Measurements from ENCODE around the gene CALHM3.
A peak's percentile ranks its signal among the peaks of the same experiment; 100 is the strongest.

CALHM3 gene

GRCh38 chr10:103451091-103451813 lies 27.8 kb downstream of the CALHM3 start:
- Histone ChIP-seq H3K9me3 (ENCODE audit: low read length) (no peaks in the 10 kb centered on the region), H3K9ac (ENCODE audit: low read length) (no peak overlapping the region; the same call in 1 of the 2 replicates), H3K27me3 (ENCODE audit: insufficient read depth, low read length) (no peaks in the 10 kb centered on the region), H3K79me2 (ENCODE audit: insufficient read depth, low read length) (no peaks in the 10 kb centered on the region), H3K4me2 (ENCODE audit: low read length) (peak overlapping the region; percentile 61; the same call in 1 of the 2 replicates), H3K4me1 (ENCODE audit: insufficient read depth, low read length, severe bottlenecking) (peaks cover 11% of the 10 kb centered on the region), H3K4me3 (ENCODE audit: low read depth, low read length, poor library complexity, severe bottlenecking) (peak overlapping the region; percentile 49), H3K36me3 (ENCODE audit: insufficient read depth, low read length) (peaks cover 27% of the 10 kb centered on the region), H2AFZ (ENCODE audit: low read length) (no peak overlapping the region), H3K27ac (ENCODE audit: low read depth, low read length, poor library complexity, severe bottlenecking) (no peak overlapping the region), H3F3A (ENCODE audit: insufficient read depth, low read length) (no peaks in the 10 kb centered on the region; the same call in 1 of the 2 replicates), H3K9me2 (ENCODE audit: low read depth, low read length) (no peaks in the 10 kb centered on the region), H4K20me1 (ENCODE audit: insufficient read depth, low read length) (no peaks in the 10 kb centered on the region)
- TF ChIP-seq EZH2 (IDR thresholded peaks at IDR 0.05; ENCODE audit: borderline replicate concordance, low read length) (no peak), CTCF (IDR thresholded peaks at IDR 0.05; ENCODE audit: low read length) (no peak)

GRCh38 chr10:103450201-103450695 lies 28.8 kb downstream of the CALHM3 start:
- Histone ChIP-seq H4K20me1 (ENCODE audit: insufficient read depth, low read length) (no peaks in the 10 kb centered on the region), H2AFZ (ENCODE audit: low read length) (no peak overlapping the region), H3K27me3 (ENCODE audit: insufficient read depth, low read length) (no peaks in the 10 kb centered on the region), H3F3A (ENCODE audit: insufficient read depth, low read length) (no peaks in the 10 kb centered on the region; the same call in 1 of the 2 replicates), H3K4me1 (ENCODE audit: insufficient read depth, low read length, severe bottlenecking) (peaks cover 11% of the 10 kb centered on the region), H3K27ac (ENCODE audit: low read depth, low read length, poor library complexity, severe bottlenecking) (no peak overlapping the region), H3K79me2 (ENCODE audit: insufficient read depth, low read length) (no peaks in the 10 kb centered on the region), H3K36me3 (ENCODE audit: insufficient read depth, low read length) (peaks cover 37% of the 10 kb centered on the region), H3K9me3 (ENCODE audit: low read length) (no peaks in the 10 kb centered on the region), H3K4me3 (ENCODE audit: low read depth, low read length, poor library complexity, severe bottlenecking) (no peak overlapping the region), H3K4me2 (ENCODE audit: low read length) (no peak overlapping the region), H3K9ac (ENCODE audit: low read length) (no peak overlapping the region), H3K9me2 (ENCODE audit: low read depth, low read length) (no peaks in the 10 kb centered on the region)
- TF ChIP-seq CTCF (IDR thresholded peaks at IDR 0.05; ENCODE audit: low read length) (no peak), EZH2 (IDR thresholded peaks at IDR 0.05; ENCODE audit: borderline replicate concordance, low read length) (no peak)

- Histone ChIP-seq H3F3A (ENCODE audit: insufficient read depth, low read length) (no peaks in the 10 kb centered on the region; the same call in 1 of the 2 replicates), H2AFZ (ENCODE audit: low read length) (no peak overlapping the region), H3K79me2 (ENCODE audit: insufficient read depth, low read length) (no peaks in the 10 kb centered on the region), H4K20me1 (ENCODE audit: insufficient read depth, low read length) (no peaks in the 10 kb centered on the region), H3K9me2 (ENCODE audit: low read depth, low read length) (no peaks in the 10 kb centered on the region), H3K9me3 (ENCODE audit: low read length) (no peaks in the 10 kb centered on the region), H3K9ac (ENCODE audit: low read length) (no peak overlapping the region), H3K4me1 (ENCODE audit: insufficient read depth, low read length, severe bottlenecking) (peaks cover 11% of the 10 kb centered on the region), H3K27me3 (ENCODE audit: insufficient read depth, low read length) (no peaks in the 10 kb centered on the region), H3K36me3 (ENCODE audit: insufficient read depth, low read length) (peaks cover 45% of the 10 kb centered on the region), H3K4me3 (ENCODE audit: low read depth, low read length, poor library complexity, severe bottlenecking) (no peak overlapping the region), H3K27ac (ENCODE audit: low read depth, low read length, poor library complexity, severe bottlenecking) (no peak overlapping the region), H3K4me2 (ENCODE audit: low read length) (no peak overlapping the region)
- no peak for TF ChIP-seq EZH2 (IDR thresholded peaks at IDR 0.05; ENCODE audit: borderline replicate concordance, low read length)
Observed at GRCh38 chr10:103449208-103450144, 29.6 kb downstream of the CALHM3 start.

All from OCI-LY1 (cell line).